CD4-positive, alpha-beta T cell treated with Interleukin-1 beta for 1 hour (primary cell): ENCODE measurements around the gene KNL1.
"Not testable (repeated sequence)": the region's sequence is repeated elsewhere in the genome, so short reads cannot be mapped to it uniquely, and the experiment has no call there.

ENCODE experiments used
- DNase-seq, 2 donors: peaks; one replicate each; pipeline ENCODE4 v3.0.0-alpha.2; 2020 to 2022

Gene KNL1

GRCh38 chr15:40593588-40594428 is at the start of gene KNL1:
Gene KNL1 (plus strand): TSS chr15:40594249. CDS start chr15:40602932, 8,683 bp downstream.
- peak; percentile 92 to 95 for DNase-seq

- DNase-seq, result no peak
Measured at GRCh38 chr15:40545457-40545856, 48.6 kb upstream of the KNL1 start.

- no peak for DNase-seq
Measured at GRCh38 chr15:40548610-40549009, 45.4 kb upstream of the KNL1 start.

GRCh38 chr15:40549894-40550293 is 44.2 kb upstream of the KNL1 start:
- DNase-seq, result no peak

GRCh38 chr15:40550341-40551037 is 43.6 kb upstream of the KNL1 start:
- peak in 1 of 2 donors; percentile 42 for DNase-seq

GRCh38 chr15:40554161-40554525 is 39.9 kb upstream of the KNL1 start:
- DNase-seq, result no peak

GRCh38 chr15:40555876-40556275 is 38.2 kb upstream of the KNL1 start:
- no peak for DNase-seq

GRCh38 chr15:40558952-40559742 is 34.9 kb upstream of the KNL1 start:
- DNase-seq, result no peak

- DNase-seq, result no peak
Measured at GRCh38 chr15:40562691-40563090, 31.4 kb upstream of the KNL1 start.

GRCh38 chr15:40563426-40563825 is 30.6 kb upstream of the KNL1 start:
- no peak for DNase-seq

GRCh38 chr15:40564591-40565332 is 29.3 kb upstream of the KNL1 start, which contains the start of gene CCDC32:
Gene CCDC32 (minus strand): TSS chr15:40565042. CDS start chr15:40563015, 2,027 bp downstream.
- peak; percentile 94 to 95 for DNase-seq

GRCh38 chr15:40565333-40566238 is 28.5 kb upstream of the KNL1 start:
- no peak for DNase-seq

- no peak for DNase-seq
Measured at GRCh38 chr15:40567111-40567510, 26.9 kb upstream of the KNL1 start.

GRCh38 chr15:40569129-40569953 is 24.7 kb upstream of the KNL1 start, which contains the start of gene RPUSD2:
Gene RPUSD2 (plus strand): TSS chr15:40569299. CDS start chr15:40569338, 39 bp downstream.
- peak; percentile 87 to 93 for DNase-seq

GRCh38 chr15:40575113-40575512 is 18.9 kb upstream of the KNL1 start:
- no peak for DNase-seq

GRCh38 chr15:40576914-40577313 is 17.1 kb upstream of the KNL1 start:
- DNase-seq, result not testable (repeated sequence)

GRCh38 chr15:40578892-40579291 is 15.2 kb upstream of the KNL1 start:
- no peak for DNase-seq

- not testable (repeated sequence) for DNase-seq
Measured at GRCh38 chr15:40581796-40582195, 12.3 kb upstream of the KNL1 start.

- peak; percentile 36 to 37 for DNase-seq
Measured at GRCh38 chr15:40582726-40583246, 11.3 kb upstream of the KNL1 start.

GRCh38 chr15:40584191-40584590 is 9.9 kb upstream of the KNL1 start:
- DNase-seq, result no peak
